Renal cortex interstitium (tissue), 3 donors: ENCODE data around the gene FLT3. TPM values are rescaled to one million over a fixed set of nuclear protein-coding genes. Genes with fewer than 3 reads are reported as not detected.

Source experiments
- polyA plus RNA-seq, 3 donors: library from polyadenylated mRNA; unstranded; fragments of 120-200 nt; gene quantifications; one replicate each; pipeline ENCODE4 v1.2.1, GENCODE V29; 2013; ENCODE audit not compliant: insufficient read length in 3 of 3

The FLT3 gene
- polyA plus RNA-seq, 3 donors: 0.19 to 0.35 (median 0.22) TPM

Other genes starting within 250 kb of the FLT3 start
- gene PDX1, start 180.6 kb downstream of the FLT3 start, polyA plus RNA-seq: not detected
- not detected for gene CDX2, start 131.3 kb downstream of the FLT3 start, polyA plus RNA-seq
- not detected for gene URAD, start 111.9 kb downstream of the FLT3 start, polyA plus RNA-seq
- gene PAN3, start 38.0 kb upstream of the FLT3 start, polyA plus RNA-seq: 10 to 100 TPM; 44.8 to 62.1 (median 56.9) TPM